ENCODE measurements around the gene DBP.
"Not testable (repeated sequence)": the region's sequence is repeated elsewhere in the genome, so short reads cannot be mapped to it uniquely, and the experiment has no call there.

DBP gene

GRCh38 chr19:48665786-48666185, 28.6 kb upstream of the DBP start:
- ATAC-seq, result no peak

GRCh38 chr19:48664476-48664875, 27.3 kb upstream of the DBP start:
- no peak for ATAC-seq

- no peak for ATAC-seq
These were observed 26.5 kb upstream of the DBP start for GRCh38 chr19:48663667-48664066.

- no peak for ATAC-seq
These were observed 24.5 kb upstream of the DBP start for GRCh38 chr19:48661711-48662090.

- peak; percentile 94 to 95 for ATAC-seq
These were observed 23.9 kb upstream of the DBP start for GRCh38 chr19:48660852-48661710.

GRCh38 chr19:48659768-48660167, 22.6 kb upstream of the DBP start:
- ATAC-seq, result no peak

- ATAC-seq, result no peak
These were observed 21.3 kb upstream of the DBP start for GRCh38 chr19:48658483-48658882.

GRCh38 chr19:48657828-48658227, 20.6 kb upstream of the DBP start:
- ATAC-seq, result not testable (repeated sequence)

GRCh38 chr19:48656840-48657474, 19.8 kb upstream of the DBP start:
- ATAC-seq, result no peak

GRCh38 chr19:48654299-48655059, 17.3 kb upstream of the DBP start:
- no peak for ATAC-seq

- ATAC-seq, result no peak
These were observed 14.5 kb upstream of the DBP start for GRCh38 chr19:48651683-48652048.

- ATAC-seq, result no peak
These were observed 13.9 kb upstream of the DBP start for GRCh38 chr19:48650974-48651682.

- ATAC-seq, result no peak
These were observed 11.0 kb upstream of the DBP start for GRCh38 chr19:48648134-48648533.

- no peak for ATAC-seq
These were observed 9.6 kb upstream of the DBP start for GRCh38 chr19:48646722-48647216.

GRCh38 chr19:48646001-48646721, 9.0 kb upstream of the DBP start, which contains the start of gene CA11:
Gene CA11, minus strand, starts transcription at chr19:48646187. Its CDS starts 555 bp downstream, at chr19:48645632.
- peak; percentile 82 to 83 for ATAC-seq

- ATAC-seq, result no peak
These were observed 8.4 kb upstream of the DBP start for GRCh38 chr19:48645620-48646000.

- ATAC-seq, result peak; percentile 78 to 80
These were observed 7.8 kb upstream of the DBP start for GRCh38 chr19:48644839-48645619.

GRCh38 chr19:48644355-48644754, 7.2 kb upstream of the DBP start:
- no peak for ATAC-seq

- ATAC-seq, result no peak
These were observed 5.7 kb upstream of the DBP start for GRCh38 chr19:48642862-48643261.

GRCh38 chr19:48641850-48642249, 4.7 kb upstream of the DBP start:
- no peak for ATAC-seq

Measured in activated CD4-positive, CD25-positive, alpha-beta regulatory T cell treated with anti-CD3 and anti-CD28 coated beads, Interleukin-2, amount 50 U/mL, for 24 hours (primary cell).